H1 (cell line): ENCODE data around the gene OSR1. TPM values are rescaled to one million over a fixed set of nuclear protein-coding genes. Genes with fewer than 3 reads are reported as not detected.

Source experiments
- CTCF ChIA-PET: fragments of 300-600 bp; sonication (Branson Sonifier 250); formaldehyde crosslinking; loops from one replicate; lab custom pipeline; 2021; ENCODE audit not compliant: partially characterized antibody; lab: Charles Lee
- POLR2A ChIA-PET: fragments of 300-600 bp; sonication (Branson Sonifier 250); formaldehyde crosslinking; loops from one replicate; lab custom pipeline; 2021; ENCODE audit warnings: inconsistent platforms; ENCODE audit not compliant: partially characterized antibody; lab: Charles Lee
- DNase-seq, 2 experiments: peaks; one replicate each; pipeline versions ENCODE4 v3.0.0 to v3.0.0-alpha.2; 2010 to 2022; ENCODE audit warnings: low spot score in 2 of 2, low read depth in 1 of 2, mixed read lengths in 1 of 2
- FAIRE-seq: peaks from 2 replicates; lab custom pipeline; 2011; peaks lifted over from hg19 to GRCh38; lab: Jason Lieb, UNC
- H2AFZ ChIP-seq: 2 replicates; pipeline ENCODE4 v1.8.1; 2012; ENCODE audit warnings: low read length, inconsistent platforms
- H2AK5ac ChIP-seq: 2 replicates; pipeline ENCODE4 v1.6.1; 2013; ENCODE audit warnings: low read depth, low read length
- H2BK120ac ChIP-seq: replicated peaks from 2 replicates; pipeline ENCODE3; 2013; ENCODE audit warnings: low read depth, low read length, inconsistent platforms
- H2BK12ac ChIP-seq: 2 replicates; pipeline ENCODE4 v1.6.1; 2013; ENCODE audit warnings: low read depth, low read length
- H2BK15ac ChIP-seq: 2 replicates; pipeline ENCODE4 v1.6.1; 2013; ENCODE audit warnings: low read length
- H2BK20ac ChIP-seq: 2 replicates; pipeline ENCODE4 v1.6.1; 2013; ENCODE audit warnings: low read length
- H2BK5ac ChIP-seq: 2 replicates; pipeline ENCODE4 v1.6.1; 2013; ENCODE audit warnings: low read depth, low read length
- H3K14ac ChIP-seq: 2 replicates; pipeline ENCODE4 v1.6.1; 2013; ENCODE audit warnings: inconsistent platforms; ENCODE audit not compliant: insufficient read length
- H3K18ac ChIP-seq: 2 replicates; pipeline ENCODE4 v1.6.1; 2013; ENCODE audit warnings: low read length; ENCODE audit errors: extremely low read depth
- H3K23ac ChIP-seq: 2 replicates; pipeline ENCODE4 v1.6.1; 2013; ENCODE audit warnings: inconsistent platforms; ENCODE audit not compliant: insufficient read length
- H3K23me2 ChIP-seq: 2 replicates; pipeline ENCODE4 v1.6.1; 2013; ENCODE audit warnings: low read depth, low read length
- H3K27ac ChIP-seq: 2 replicates; pipeline ENCODE4 v1.6.1; 2011; ENCODE audit warnings: low read depth, low read length, inconsistent platforms
- H3K27me3 ChIP-seq, 4 experiments: replicated peaks in 1 of 4; 1 replicate in 1 of 4; 2 replicates in 3 of 4; pipeline versions ENCODE4 v1.6.1 to v1.8.1; 2011 to 2013; ENCODE audit warnings: low read length in 3 of 4, mild to moderate bottlenecking in 3 of 4, inconsistent platforms in 2 of 4, mixed read lengths in 2 of 4, moderate library complexity in 1 of 4; ENCODE audit not compliant: control insufficient read depth in 3 of 4, insufficient read depth in 3 of 4; ENCODE audit errors: extremely low read depth in 1 of 4
- H3K36me3 ChIP-seq, 4 experiments: 2 replicates each; pipeline versions ENCODE4 v1.6.1 to v1.8.1; 2011 to 2013; ENCODE audit warnings: mild to moderate bottlenecking in 4 of 4, low read length in 3 of 4, moderate library complexity in 2 of 4, control low read depth in 1 of 4, inconsistent platforms in 1 of 4; ENCODE audit not compliant: insufficient read depth in 4 of 4, control insufficient read depth in 2 of 4
- H3K4ac ChIP-seq: replicated peaks from 2 replicates; pipeline ENCODE3; 2013; ENCODE audit warnings: low read length, low read depth, mixed read lengths, inconsistent platforms; ENCODE audit not compliant: insufficient read length
- H3K4me1 ChIP-seq, 4 experiments: replicated peaks in 1 of 4; 1 replicate in 1 of 4; 2 replicates in 3 of 4; pipeline versions ENCODE4 v1.6.1 to v1.8.1; 2011 to 2013; ENCODE audit warnings: low read length in 3 of 4, inconsistent platforms in 2 of 4, mixed read lengths in 1 of 4; ENCODE audit not compliant: insufficient read depth in 4 of 4, control insufficient read depth in 3 of 4
- H3K4me2 ChIP-seq, 2 experiments: 2 replicates each; pipeline versions ENCODE4 v1.6.1 to v1.8.1; 2011 to 2013; ENCODE audit warnings: low read depth in 2 of 2, low read length in 2 of 2, control low read depth in 1 of 2, inconsistent platforms in 1 of 2, mild to moderate bottlenecking in 1 of 2; ENCODE audit not compliant: insufficient read depth in 1 of 2
- H3K4me3 ChIP-seq, 4 experiments: fragments of 200-600, 300-600 bp in 1 of 4; sonication (generic), shearing (Covaris generic), sonication (Bioruptor Twin) in 1 of 4; 2 replicates each; pipeline versions ENCODE4 v1.5.1 to v1.8.1; 2011 to 2016; ENCODE audit warnings: low read length in 4 of 4, low read depth in 3 of 4, control low read depth in 2 of 4, inconsistent platforms in 2 of 4, mild to moderate bottlenecking in 2 of 4, mixed read lengths in 1 of 4, moderate library complexity in 1 of 4; ENCODE audit not compliant: insufficient read depth in 2 of 4; ENCODE audit errors: extremely low read depth in 1 of 4
- H3K56ac ChIP-seq: replicated peaks from 2 replicates; pipeline ENCODE3; 2013; ENCODE audit warnings: low read depth, mild to moderate bottlenecking, mixed read lengths, low read length, inconsistent platforms; ENCODE audit not compliant: insufficient read length
- H3K79me1 ChIP-seq: 2 replicates; pipeline ENCODE4 v1.6.1; 2013; ENCODE audit warnings: low read depth, low read length, control low read depth
- H3K79me2 ChIP-seq, 2 experiments: 2 replicates each; pipeline versions ENCODE4 v1.6.1 to v1.8.1; 2012 to 2013; ENCODE audit warnings: low read length in 2 of 2, mild to moderate bottlenecking in 2 of 2, inconsistent platforms in 1 of 2; ENCODE audit not compliant: insufficient read depth in 2 of 2, control insufficient read depth in 1 of 2
- H3K9ac ChIP-seq, 4 experiments: replicated peaks in 1 of 4; 1 replicate in 1 of 4; 2 replicates in 3 of 4; pipeline versions ENCODE4 v1.6.1 to v1.8.1; 2011 to 2013; ENCODE audit warnings: low read depth in 3 of 4, low read length in 3 of 4, control low read depth in 2 of 4, mild to moderate bottlenecking in 2 of 4, moderate library complexity in 2 of 4, inconsistent platforms in 1 of 4; ENCODE audit errors: extremely low read depth in 1 of 4
- H3K9me3 ChIP-seq, 2 experiments: 2 replicates each; pipeline versions ENCODE4 v1.6.1 to v1.8.1; 2012 to 2013; ENCODE audit warnings: mild to moderate bottlenecking in 2 of 2, moderate library complexity in 2 of 2, control low read depth in 1 of 2, inconsistent platforms in 1 of 2, low read depth in 1 of 2, low read length in 1 of 2, mixed read lengths in 1 of 2; ENCODE audit not compliant: insufficient read depth in 2 of 2
- H4K20me1 ChIP-seq, 2 experiments: replicated peaks in 1 of 2; 2 replicates each; pipeline versions ENCODE3 to v1.8.1; 2011 to 2013; ENCODE audit warnings: inconsistent platforms in 2 of 2, low read length in 2 of 2, mild to moderate bottlenecking in 1 of 2; ENCODE audit not compliant: insufficient read depth in 2 of 2, control insufficient read depth in 1 of 2
- H4K5ac ChIP-seq: 2 replicates; pipeline ENCODE4 v1.6.1; 2013; ENCODE audit warnings: low read length, low read depth, mixed read lengths, inconsistent platforms; ENCODE audit not compliant: insufficient read length
- H4K8ac ChIP-seq: 2 replicates; pipeline ENCODE4 v1.8.0; 2013; ENCODE audit warnings: mild to moderate bottlenecking, moderate library complexity, low read length, inconsistent platforms; ENCODE audit not compliant: insufficient read depth; ENCODE audit errors: extremely low read depth
- H4K91ac ChIP-seq: replicated peaks from 2 replicates; pipeline ENCODE3; 2013; ENCODE audit warnings: low read length, mixed read lengths, inconsistent platforms; ENCODE audit not compliant: insufficient read length
- BACH1 ChIP-seq: IDR thresholded peaks from 2 replicates; pipeline ENCODE4 v1.6.1; 2012; ENCODE audit warnings: low read length, improper control_type of control experiment
- E2F6 ChIP-seq: IDR thresholded peaks from 2 replicates; pipeline ENCODE4 v1.6.1; 2012; ENCODE audit warnings: inconsistent platforms
- EP300 ChIP-seq, 2 experiments: IDR thresholded peaks; 1 replicate in 1 of 2; 2 replicates in 1 of 2; pipeline ENCODE4 v1.6.1; 2011 to 2012; ENCODE audit warnings: low read depth in 2 of 2, low read length in 2 of 2, mild to moderate bottlenecking in 2 of 2, borderline replicate concordance in 1 of 2, inconsistent platforms in 1 of 2, moderate library complexity in 1 of 2
- EZH2 ChIP-seq: fragments of 200-600 bp; sonication (generic); IDR thresholded peaks from 2 replicates; pipeline ENCODE4 v1.7.1; 2012; ENCODE audit warnings: low read depth, mild to moderate bottlenecking, moderate library complexity, low read length, inconsistent platforms; ENCODE audit not compliant: severe bottlenecking
- HDAC2 ChIP-seq, 2 experiments: fragments of 300-600 bp in 1 of 2; sonication (generic) in 1 of 2; IDR thresholded peaks; 2 replicates each; pipeline ENCODE4 v1.6.1; 2011 to 2012; ENCODE audit warnings: low read depth in 2 of 2, low read length in 2 of 2, mild to moderate bottlenecking in 2 of 2, moderate library complexity in 2 of 2, borderline replicate concordance in 1 of 2, inconsistent platforms in 1 of 2
- SIN3A ChIP-seq, 2 experiments: IDR thresholded peaks in 1 of 2; conservative IDR thresholded peaks in 1 of 2; 2 replicates each; pipeline ENCODE4 v1.6.1; 2011 to 2012; ENCODE audit warnings: low read length in 2 of 2, improper control_type of control experiment in 1 of 2, low read depth in 1 of 2, mild to moderate bottlenecking in 1 of 2
- SP4 ChIP-seq: IDR thresholded peaks from 2 replicates; pipeline ENCODE4 v1.6.1; 2012; ENCODE audit warnings: low read length, inconsistent platforms
- TBP ChIP-seq: IDR thresholded peaks from 2 replicates; pipeline ENCODE4 v1.6.1; 2011; ENCODE audit warnings: low read depth, low read length, improper control_type of control experiment
- USF2 ChIP-seq: IDR thresholded peaks from 2 replicates; pipeline ENCODE4 v1.6.1; 2011; ENCODE audit warnings: low read length, improper control_type of control experiment
- WGBS, 2 experiments: shearing (Covaris generic) in 1 of 2; methylation state at CpG; one replicate each; pipeline versions ENCODE4 v1.1.6 to v1.1.7; 2013 to 2015; ENCODE audit warnings: low lambda C conversion rate in 2 of 2, mixed read lengths in 2 of 2, inconsistent platforms in 1 of 2, low coverage in 1 of 2, missing lambda C conversion rate in 1 of 2; ENCODE audit not compliant: insufficient replicate concordance in 2 of 2, insufficient coverage in 1 of 2, insufficient read length in 1 of 2; ENCODE audit errors: extremely low coverage in 1 of 2, missing lambda C conversion rate in 1 of 2; 5-methylcytosine and 5-hydroxymethylcytosine counted together
- polyA plus RNA-seq, 7 experiments: library from polyadenylated mRNA; depleted of rRNA in 3 of 7; stranded (reverse) in 5 of 7; unstranded in 2 of 7; fragments of >200 nt in 5 of 7; fragments of 200-250 nt in 2 of 7; gene quantifications; 1 replicate in 5 of 7; 2 replicates in 1 of 7; 4 replicates in 1 of 7; pipeline versions ENCODE4 v1.2.1 to v1.2.3, GENCODE V29; 2011 to 2013; ENCODE audit warnings: missing spikeins in 2 of 7, mixed read lengths in 2 of 7
- total RNA-seq: library from RNA; stranded (reverse); fragmentation: NEBNext Ultra II Directional; extraction: Animal tissue kit (Norgen Biotek cat#: 25700); gene quantifications from 2 replicates; pipeline ENCODE4 v1.2.1, GENCODE V29; 2021

OSR1 gene
- total and polyA plus RNA-seq, 2 of the 8 experiments (the other 6 are each of a cell fraction or from before 2014, with no cell fraction given): 0.05 to 0.22 TPM

- Histone ChIP-seq H3K79me2 (no peaks in the 10 kb centered on the region), H3K23me2 (peaks cover 7% of the 10 kb centered on the region; the same call in 1 of the 2 replicates), H3K36me3 (no peaks in the 10 kb centered on the region), H3K4me1 (peaks cover 0 to 19% (median 6%) of the 10 kb centered on the region in 4 experiments; a peak in 6 of 7 replicates), H3K79me1 (no peaks in the 10 kb centered on the region; the same call in 1 of the 2 replicates), H2BK15ac (no peak overlapping the region), H3K23ac (no peak overlapping the region), H2AFZ (no peak overlapping the region), H4K20me1 (peaks cover 6 to 25% of the 10 kb centered on the region in 2 experiments), H3K27me3 (peaks cover 51 to 71% (median 61%) of the 10 kb centered on the region in 4 experiments), H2BK12ac (no peak overlapping the region), H3K18ac (no peak overlapping the region), H3K4me2 (peak overlapping the region in 1 of 2 experiments; percentile 86; a peak in 1 of 4 replicates), H3K9me3 (no peaks in the 10 kb centered on the region), H3K4ac (no peak overlapping the region), H2BK120ac (no peak overlapping the region), H4K5ac (no peak overlapping the region), H2BK20ac (no peak overlapping the region), H3K4me3 (no peak overlapping the region), H2BK5ac (no peak overlapping the region), H3K27ac (no peak overlapping the region), H3K9ac (no peak overlapping the region), H4K91ac (no peak overlapping the region), H3K14ac (no peak overlapping the region), H4K8ac (no peak overlapping the region), H2AK5ac (0 out of 2 replicates have a peak overlapping the region, but pooled peaks have one; percentile 54), H3K56ac (no peak overlapping the region)
- ChIA-PET POLR2A (no interaction called here), CTCF (interaction anchor here (0.6 to 1.6 kb wide), 23 partner anchors 9 to 927 kb away, joined by 3 to 9 read pairs (median 3); no protein-coding TSS in a partner anchor)
- WGBS, 2 experiments: 42% methylated on average over 3 of the region's 3 CpGs; no CpG with 5 or more reads in 1 of the 2 experiments
- FAIRE-seq (no peak), DNase-seq (no peak)
- TF ChIP-seq BACH1: no peak
- no peak for TF ChIP-seq EP300 (IDR thresholded peaks at IDR 0.05; ENCODE audit: borderline replicate concordance in 1 of 2, low read depth in 2 of 2, low read length in 2 of 2)
- no peak for TF ChIP-seq EZH2
- no peak for TF ChIP-seq SIN3A (conservative IDR thresholded peaks at IDR 0.05 in 1 of 2, IDR thresholded peaks at IDR 0.05 in 1 of 2; ENCODE audit: low read depth in 1 of 2, low read length in 2 of 2)
- TF ChIP-seq SP4: no peak
- TF ChIP-seq E2F6: no peak
- no peak for TF ChIP-seq HDAC2 (IDR thresholded peaks at IDR 0.05; ENCODE audit: borderline replicate concordance in 1 of 2, low read depth in 2 of 2, low read length in 2 of 2)
- TF ChIP-seq USF2: no peak
- TF ChIP-seq TBP: no peak
These were observed 5.6 kb upstream of the OSR1 start for GRCh38 chr2:19364014-19364413.
